Measurements from ENCODE around the gene FOXRED2. TPM values are rescaled to one million over a fixed set of nuclear protein-coding genes. Genes with fewer than 3 reads are reported as not detected.
"Not testable (repeated sequence)": the region's sequence is repeated elsewhere in the genome, so short reads cannot be mapped to it uniquely, and the experiment has no call there.

FOXRED2 gene
- total RNA-seq, 2 donors from 2014 or later, result 2.0 to 4.9 TPM

- H3K36me3 ChIP-seq (replicated peaks in 1 of 2; ENCODE audit: insufficient read depth in 1 of 2, low read depth in 2 of 2), result no peaks in the 10 kb centered on the region
- H3K4me3 ChIP-seq, result no peak overlapping the region
- no peak overlapping the region for H3K27ac ChIP-seq
- no peaks in the 10 kb centered on the region for H3K27me3 ChIP-seq
- no peak for TF ChIP-seq CTCF (IDR thresholded peaks at IDR 0.05)
- TF ChIP-seq POLR2A (IDR thresholded peaks at IDR 0.05), result no peak
- 40 to 47% methylated on average over 3 to 7 of the region's 7 CpGs for WGBS, 2 donors
- H3K4me1 ChIP-seq, result no peaks in the 10 kb centered on the region
- no peaks in the 10 kb centered on the region for H3K9me3 ChIP-seq
- DNase-seq, result no peak
- intact Hi-C loops (cut with DNase I), result no loop called here
- no peak for ATAC-seq
Observed at GRCh38 chr22:36536717-36537116, 29.9 kb upstream of the FOXRED2 start.

- DNase-seq; H3K36me3 ChIP-seq (replicated peaks in 1 of 2; ENCODE audit: insufficient read depth in 1 of 2, low read depth in 2 of 2); intact Hi-C loops (cut with DNase I); H3K27me3 ChIP-seq; H3K27ac ChIP-seq; ATAC-seq; H3K4me3 ChIP-seq; H3K9me3 ChIP-seq; H3K4me1 ChIP-seq: not testable (repeated sequence)
- 78 to 82% methylated on average over 4 of the region's 4 CpGs for WGBS, 2 donors
Observed at GRCh38 chr22:36533320-36533719, 26.5 kb upstream of the FOXRED2 start.

GRCh38 chr22:36532466-36532865, 25.6 kb upstream of the FOXRED2 start:
- 71 to 78% methylated on average over 2 of the region's 2 CpGs for WGBS, 2 donors
- Histone ChIP-seq H3K9me3 (no peaks in the 10 kb centered on the region), H3K4me3 (no peak overlapping the region), H3K27me3 (no peaks in the 10 kb centered on the region), H3K36me3 (replicated peaks in 1 of 2; ENCODE audit: insufficient read depth in 1 of 2, low read depth in 2 of 2) (no peaks in the 10 kb centered on the region), H3K4me1 (peaks cover 17% of the 10 kb centered on the region), H3K27ac (no peak overlapping the region)
- intact Hi-C loops (cut with DNase I), result no loop called here
- DNase-seq (no peak), ATAC-seq (no peak)
- no peak for TF ChIP-seq CTCF (IDR thresholded peaks at IDR 0.05)
- TF ChIP-seq POLR2A (IDR thresholded peaks at IDR 0.05), result no peak

- 0% methylated on average over 3 to 82 of the region's 82 CpGs for WGBS, 2 donors
- TF ChIP-seq POLR2A (IDR thresholded peaks at IDR 0.05) (peak; percentile 63 to 91 (median 87)), CTCF (IDR thresholded peaks at IDR 0.05) (peak in 3 of 7 experiments; percentile 25 to 38 (median 32))
- peaks cover 13 to 16% of the 10 kb centered on the region in 2 donors for H3K36me3 ChIP-seq (replicated peaks in 1 of 2; ENCODE audit: insufficient read depth in 1 of 2, low read depth in 2 of 2)
- H3K4me1 ChIP-seq, result peaks cover 26% of the 10 kb centered on the region
- ATAC-seq (peak; percentile 97), DNase-seq (peak; percentile 99 to 100 (median 99))
- peak within 1 kb of the TSS; percentile 78 to 97 (median 90) for H3K27ac ChIP-seq
- H3K27me3 ChIP-seq, result no peaks in the 10 kb centered on the region
- no peaks in the 10 kb centered on the region for H3K9me3 ChIP-seq
- H3K4me3 ChIP-seq, result peak within 1 kb of the TSS; percentile 67 to 94
- intact Hi-C loops (cut with DNase I), result no loop called here
Observed at GRCh38 chr22:36528795-36529751, 22.2 kb upstream of the FOXRED2 start, which contains the start of gene EIF3D. EIF3D (minus strand) TSS chr22:36529166; CDS start chr22:36526121, 3,045 bp downstream.

- TF ChIP-seq POLR2A (IDR thresholded peaks at IDR 0.05) (no peak), CTCF (IDR thresholded peaks at IDR 0.05) (no peak)
- no peaks in the 10 kb centered on the region for H3K27me3 ChIP-seq
- peaks cover 16 to 20% of the 10 kb centered on the region in 2 donors for H3K36me3 ChIP-seq (replicated peaks in 1 of 2; ENCODE audit: insufficient read depth in 1 of 2, low read depth in 2 of 2)
- peak overlapping the region; percentile 78 to 97 (median 90) for H3K27ac ChIP-seq
- H3K4me3 ChIP-seq, result peak overlapping the region; percentile 67 to 94
- H3K4me1 ChIP-seq, result peaks cover 26% of the 10 kb centered on the region
- intact Hi-C loops (cut with DNase I), result no loop called here
- WGBS, 2 donors, result 3 to 4% methylated on average over 7 to 8 of the region's 8 CpGs
- ATAC-seq (no peak), DNase-seq (peak in 1 of 4 donors; percentile 19)
- no peaks in the 10 kb centered on the region for H3K9me3 ChIP-seq
Observed at GRCh38 chr22:36528341-36528740, 21.5 kb upstream of the FOXRED2 start.

All from body of pancreas (tissue), 4 donors.